A673 (cell line): ENCODE data around the gene BHMT. TPM values are rescaled to one million over a fixed set of nuclear protein-coding genes. Genes with fewer than 3 reads are reported as not detected.

Experiments used
- BruUV-seq: library from RNA; stranded (reverse); fragments of 400-500 nt; replicated peaks from 2 replicates; lab custom pipeline; 2021; lab: Mats Ljungman, UMichigan
- CTCF ChIA-PET: fragments of 300-600 bp; sonication (Branson Sonifier 250); formaldehyde crosslinking; loops from one replicate; lab custom pipeline; 2022; ENCODE audit warnings: antibody characterized with exemption; lab: Charles Lee
- POLR2A ChIA-PET: fragments of 300-600 bp; sonication (Branson Sonifier 250); formaldehyde crosslinking; loops from one replicate; lab custom pipeline; 2022; ENCODE audit warnings: antibody characterized with exemption; ENCODE audit not compliant: low non-redundant PET; lab: Charles Lee
- DNase-seq: peaks from one replicate; pipeline ENCODE4 v3.0.0-alpha.2; 2015; ENCODE audit warnings: low spot score
- H3K27ac ChIP-seq: fragments of 200-600 bp; sonication (generic); 2 replicates; pipeline ENCODE4 v1.5.1; 2016; ENCODE audit warnings: mixed run types, low read depth, mild to moderate bottlenecking, mixed read lengths, antibody characterized with exemption, low read length; ENCODE audit not compliant: poor library complexity, severe bottlenecking
- H3K27me3 ChIP-seq: fragments of 200-600 bp; sonication (generic); replicated peaks from 2 replicates; pipeline ENCODE4 v1.6.1; 2017; ENCODE audit warnings: mixed run types, low read depth, mild to moderate bottlenecking, mixed read lengths, antibody characterized with exemption, low read length; ENCODE audit not compliant: insufficient read depth, poor library complexity
- H3K36me3 ChIP-seq: fragments of 200-600 bp; sonication (generic); 2 replicates; pipeline ENCODE4 v1.6.1; 2016; ENCODE audit warnings: mixed run types, mild to moderate bottlenecking, mixed read lengths, antibody characterized with exemption, low read length; ENCODE audit not compliant: insufficient read depth, poor library complexity, severe bottlenecking
- H3K4me1 ChIP-seq: fragments of 200-600 bp; sonication (generic); 2 replicates; pipeline ENCODE4 v1.6.1; 2017; ENCODE audit warnings: mixed run types, mild to moderate bottlenecking, mixed read lengths, antibody characterized with exemption, low read length; ENCODE audit not compliant: insufficient read depth, poor library complexity, severe bottlenecking
- H3K4me3 ChIP-seq: fragments of 200-600 bp; sonication (generic); 2 replicates; pipeline ENCODE4 v1.5.1; 2016; ENCODE audit warnings: low read depth, mixed run types, mild to moderate bottlenecking, mixed read lengths, low read length; ENCODE audit not compliant: poor library complexity, severe bottlenecking
- H3K9me3 ChIP-seq: fragments of 200-600 bp; sonication (generic); 2 replicates; pipeline ENCODE4 v1.6.1; 2016; ENCODE audit warnings: mixed run types, low read depth, mild to moderate bottlenecking, mixed read lengths, antibody characterized with exemption, low read length; ENCODE audit not compliant: poor library complexity, severe bottlenecking
- EZH2 ChIP-seq: fragments of 200-600 bp; sonication (generic); IDR thresholded peaks from 2 replicates; pipeline ENCODE4 v1.6.1; 2017; ENCODE audit warnings: borderline replicate concordance, low read depth, mild to moderate bottlenecking, mixed read lengths, antibody characterized with exemption, low read length; ENCODE audit not compliant: poor library complexity, severe bottlenecking
- intact Hi-C: fragments of 100-400 bp; cut with micrococcal nuclease; formaldehyde crosslinking; loops from one replicate; pipeline ENCODE4 v1.10.0; 2022; ENCODE audit not compliant: unreplicated experiment
- total RNA-seq: library from RNA; stranded (reverse); gene quantifications from 2 replicates; pipeline ENCODE4 v1.2.3, GENCODE V29; 2021
- TF ChIP-seq, protein P1 (sequence below): fragments of 300-800, 200-600 bp; sonication (generic); conservative IDR thresholded peaks from 2 replicates; pipeline ENCODE4 v1.5.1; 2017; ENCODE audit warnings: low read depth, mild to moderate bottlenecking, antibody characterized with exemption, low read length, moderate library complexity, mixed read lengths

Gene BHMT
- total RNA-seq, 1 experiment from 2014 or later, result not detected

GRCh38 chr5:79140553-79140952, 28.9 kb downstream of the BHMT start:
- no peak for DNase-seq
- BruUV-seq, result no TSS peak
- no peak overlapping the region for H3K27ac ChIP-seq
- TF ChIP-seq EZH2, result no peak
- TF ChIP-seq, protein P1, sequence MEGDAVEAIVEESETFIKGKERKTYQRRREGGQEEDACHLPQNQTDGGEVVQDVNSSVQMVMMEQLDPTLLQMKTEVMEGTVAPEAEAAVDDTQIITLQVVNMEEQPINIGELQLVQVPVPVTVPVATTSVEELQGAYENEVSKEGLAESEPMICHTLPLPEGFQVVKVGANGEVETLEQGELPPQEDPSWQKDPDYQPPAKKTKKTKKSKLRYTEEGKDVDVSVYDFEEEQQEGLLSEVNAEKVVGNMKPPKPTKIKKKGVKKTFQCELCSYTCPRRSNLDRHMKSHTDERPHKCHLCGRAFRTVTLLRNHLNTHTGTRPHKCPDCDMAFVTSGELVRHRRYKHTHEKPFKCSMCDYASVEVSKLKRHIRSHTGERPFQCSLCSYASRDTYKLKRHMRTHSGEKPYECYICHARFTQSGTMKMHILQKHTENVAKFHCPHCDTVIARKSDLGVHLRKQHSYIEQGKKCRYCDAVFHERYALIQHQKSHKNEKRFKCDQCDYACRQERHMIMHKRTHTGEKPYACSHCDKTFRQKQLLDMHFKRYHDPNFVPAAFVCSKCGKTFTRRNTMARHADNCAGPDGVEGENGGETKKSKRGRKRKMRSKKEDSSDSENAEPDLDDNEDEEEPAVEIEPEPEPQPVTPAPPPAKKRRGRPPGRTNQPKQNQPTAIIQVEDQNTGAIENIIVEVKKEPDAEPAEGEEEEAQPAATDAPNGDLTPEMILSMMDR, result no peak
- H3K4me3 ChIP-seq, result no peak overlapping the region
- no peaks in the 10 kb centered on the region for H3K9me3 ChIP-seq
- POLR2A ChIA-PET, result no interaction called here
- H3K27me3 ChIP-seq, result no peaks in the 10 kb centered on the region
- no peaks in the 10 kb centered on the region for H3K36me3 ChIP-seq
- CTCF ChIA-PET, result no interaction called here
- H3K4me1 ChIP-seq, result no peaks in the 10 kb centered on the region
- intact Hi-C loops, result no loop called here

DNA sequence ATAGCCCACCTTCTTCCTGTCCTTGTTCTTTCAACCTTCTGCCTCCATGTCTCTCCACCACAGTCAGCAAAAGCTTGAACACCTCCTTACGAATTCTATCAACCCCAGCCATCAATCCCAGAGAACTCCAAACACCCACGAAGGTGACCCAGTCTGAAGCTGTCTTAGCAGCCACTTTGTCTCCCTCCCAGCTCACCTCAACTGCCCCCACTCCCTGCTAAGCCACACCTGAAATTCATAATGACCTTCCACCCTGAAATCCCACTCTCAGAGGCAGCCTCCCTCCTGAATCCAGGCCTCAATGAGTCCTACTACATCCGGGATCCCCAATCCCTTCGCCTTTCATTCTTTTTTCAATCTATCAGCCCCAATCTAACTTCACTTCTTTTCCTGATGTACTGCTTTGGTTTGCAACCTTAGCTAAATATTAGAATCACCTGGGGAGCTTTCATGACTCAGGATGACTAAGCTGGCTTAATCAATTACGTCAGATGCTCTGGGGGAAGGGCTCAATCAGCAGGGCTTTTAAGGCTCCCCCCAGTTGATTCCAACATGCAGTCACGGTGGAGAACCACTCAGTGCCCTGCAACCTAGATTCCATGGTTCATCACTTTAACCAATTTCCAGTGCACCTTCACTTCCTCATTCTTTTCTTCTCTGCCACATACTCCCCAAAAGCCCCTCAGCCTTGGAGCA, 32.2 kb downstream of the BHMT start:
- Histone ChIP-seq H3K9me3 (no peaks in the 10 kb centered on the region), H3K4me3 (no peak overlapping the region), H3K4me1 (no peaks in the 10 kb centered on the region), H3K36me3 (no peaks in the 10 kb centered on the region), H3K27ac (no peak overlapping the region), H3K27me3 (no peaks in the 10 kb centered on the region)
- intact Hi-C loops, result no loop called here
- DNase-seq, result no peak
- TF ChIP-seq EZH2, result no peak
- TF ChIP-seq, protein P1, result no peak
- ChIA-PET POLR2A (no interaction called here), CTCF (interaction anchor here (1.1 kb wide), 1 partner anchor 11 kb away, joined by 5 read pairs; no protein-coding TSS in a partner anchor)
- no TSS peak for BruUV-seq

- intact Hi-C loops, result no loop called here
- POLR2A ChIA-PET, result no interaction called here
- Histone ChIP-seq H3K4me3 (no peak overlapping the region), H3K4me1 (no peaks in the 10 kb centered on the region), H3K9me3 (no peaks in the 10 kb centered on the region), H3K27ac (no peak overlapping the region), H3K27me3 (no peaks in the 10 kb centered on the region), H3K36me3 (no peaks in the 10 kb centered on the region)
- CTCF ChIA-PET, result interaction anchor here (0.7 kb wide), 1 partner anchor 73 kb away, joined by 3 read pairs; no protein-coding TSS in a partner anchor
- no TSS peak for BruUV-seq
- TF ChIP-seq, protein P1, result no peak
- no peak for TF ChIP-seq EZH2
- no peak for DNase-seq
Measured at GRCh38 chr5:79147076-79147475, 35.5 kb downstream of the BHMT start.
